Measurements from ENCODE around the gene LTBP1.

The LTBP1 gene, protein sequence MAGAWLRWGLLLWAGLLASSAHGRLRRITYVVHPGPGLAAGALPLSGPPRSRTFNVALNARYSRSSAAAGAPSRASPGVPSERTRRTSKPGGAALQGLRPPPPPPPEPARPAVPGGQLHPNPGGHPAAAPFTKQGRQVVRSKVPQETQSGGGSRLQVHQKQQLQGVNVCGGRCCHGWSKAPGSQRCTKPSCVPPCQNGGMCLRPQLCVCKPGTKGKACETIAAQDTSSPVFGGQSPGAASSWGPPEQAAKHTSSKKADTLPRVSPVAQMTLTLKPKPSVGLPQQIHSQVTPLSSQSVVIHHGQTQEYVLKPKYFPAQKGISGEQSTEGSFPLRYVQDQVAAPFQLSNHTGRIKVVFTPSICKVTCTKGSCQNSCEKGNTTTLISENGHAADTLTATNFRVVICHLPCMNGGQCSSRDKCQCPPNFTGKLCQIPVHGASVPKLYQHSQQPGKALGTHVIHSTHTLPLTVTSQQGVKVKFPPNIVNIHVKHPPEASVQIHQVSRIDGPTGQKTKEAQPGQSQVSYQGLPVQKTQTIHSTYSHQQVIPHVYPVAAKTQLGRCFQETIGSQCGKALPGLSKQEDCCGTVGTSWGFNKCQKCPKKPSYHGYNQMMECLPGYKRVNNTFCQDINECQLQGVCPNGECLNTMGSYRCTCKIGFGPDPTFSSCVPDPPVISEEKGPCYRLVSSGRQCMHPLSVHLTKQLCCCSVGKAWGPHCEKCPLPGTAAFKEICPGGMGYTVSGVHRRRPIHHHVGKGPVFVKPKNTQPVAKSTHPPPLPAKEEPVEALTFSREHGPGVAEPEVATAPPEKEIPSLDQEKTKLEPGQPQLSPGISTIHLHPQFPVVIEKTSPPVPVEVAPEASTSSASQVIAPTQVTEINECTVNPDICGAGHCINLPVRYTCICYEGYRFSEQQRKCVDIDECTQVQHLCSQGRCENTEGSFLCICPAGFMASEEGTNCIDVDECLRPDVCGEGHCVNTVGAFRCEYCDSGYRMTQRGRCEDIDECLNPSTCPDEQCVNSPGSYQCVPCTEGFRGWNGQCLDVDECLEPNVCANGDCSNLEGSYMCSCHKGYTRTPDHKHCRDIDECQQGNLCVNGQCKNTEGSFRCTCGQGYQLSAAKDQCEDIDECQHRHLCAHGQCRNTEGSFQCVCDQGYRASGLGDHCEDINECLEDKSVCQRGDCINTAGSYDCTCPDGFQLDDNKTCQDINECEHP (N-terminal part only)

DNA sequence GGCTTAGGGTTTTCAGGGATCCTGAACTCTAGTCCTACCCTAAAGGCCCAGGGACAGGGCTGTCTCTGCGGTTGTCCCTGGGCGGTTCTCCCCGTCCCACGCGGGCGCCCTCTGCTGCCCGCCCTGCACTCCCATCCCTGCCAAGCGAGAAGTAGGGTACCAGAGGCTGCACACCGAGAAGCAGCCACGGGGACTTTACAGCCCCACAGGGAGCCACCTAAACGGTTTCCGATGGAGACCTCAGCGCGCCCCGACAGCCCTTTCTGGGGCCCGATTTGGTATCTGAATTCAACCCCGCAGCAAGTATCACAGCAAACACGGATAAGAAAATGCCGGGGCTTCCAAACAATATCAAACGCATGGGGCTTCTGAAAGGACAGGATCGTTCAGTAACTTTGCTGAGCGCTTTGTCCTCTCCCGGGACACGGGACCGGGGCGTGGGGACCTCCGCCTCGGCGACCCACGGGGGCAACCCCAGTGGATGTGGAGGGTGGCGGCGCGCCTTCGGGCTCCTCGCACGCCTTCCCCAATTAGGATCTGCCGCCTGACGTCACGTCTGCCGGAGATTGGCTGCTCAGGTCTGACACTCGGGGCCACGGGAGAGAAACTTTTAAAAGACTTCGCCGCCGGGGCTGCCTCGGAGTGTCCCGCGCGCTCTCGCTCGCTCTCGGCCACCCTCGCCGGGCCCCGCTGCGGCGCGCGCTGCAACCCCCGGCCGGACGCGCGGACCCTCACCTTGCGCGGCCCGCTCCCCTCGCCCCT is at the start of gene LTBP1:
Gene LTBP1 (plus strand): TSS at position 640 of the 762 bp plus-strand sequence. CDS start 372 bp downstream, outside the sequence.
- TF ChIP-seq, protein P1, sequence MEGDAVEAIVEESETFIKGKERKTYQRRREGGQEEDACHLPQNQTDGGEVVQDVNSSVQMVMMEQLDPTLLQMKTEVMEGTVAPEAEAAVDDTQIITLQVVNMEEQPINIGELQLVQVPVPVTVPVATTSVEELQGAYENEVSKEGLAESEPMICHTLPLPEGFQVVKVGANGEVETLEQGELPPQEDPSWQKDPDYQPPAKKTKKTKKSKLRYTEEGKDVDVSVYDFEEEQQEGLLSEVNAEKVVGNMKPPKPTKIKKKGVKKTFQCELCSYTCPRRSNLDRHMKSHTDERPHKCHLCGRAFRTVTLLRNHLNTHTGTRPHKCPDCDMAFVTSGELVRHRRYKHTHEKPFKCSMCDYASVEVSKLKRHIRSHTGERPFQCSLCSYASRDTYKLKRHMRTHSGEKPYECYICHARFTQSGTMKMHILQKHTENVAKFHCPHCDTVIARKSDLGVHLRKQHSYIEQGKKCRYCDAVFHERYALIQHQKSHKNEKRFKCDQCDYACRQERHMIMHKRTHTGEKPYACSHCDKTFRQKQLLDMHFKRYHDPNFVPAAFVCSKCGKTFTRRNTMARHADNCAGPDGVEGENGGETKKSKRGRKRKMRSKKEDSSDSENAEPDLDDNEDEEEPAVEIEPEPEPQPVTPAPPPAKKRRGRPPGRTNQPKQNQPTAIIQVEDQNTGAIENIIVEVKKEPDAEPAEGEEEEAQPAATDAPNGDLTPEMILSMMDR (IDR thresholded peaks at IDR 0.05; ENCODE audit: low read depth, low read length), result peak; percentile 93
- in situ Hi-C loops (cut with HindIII; ENCODE audit: low sequenced_read_pairs), result no loop called here
- peak; percentile 77 for DNase-seq (ENCODE audit: low read depth, low spot score)
- peak within 1 kb of the TSS; percentile 70 for H3K4me3 ChIP-seq (ENCODE audit: low read depth, low read length)

DNA sequence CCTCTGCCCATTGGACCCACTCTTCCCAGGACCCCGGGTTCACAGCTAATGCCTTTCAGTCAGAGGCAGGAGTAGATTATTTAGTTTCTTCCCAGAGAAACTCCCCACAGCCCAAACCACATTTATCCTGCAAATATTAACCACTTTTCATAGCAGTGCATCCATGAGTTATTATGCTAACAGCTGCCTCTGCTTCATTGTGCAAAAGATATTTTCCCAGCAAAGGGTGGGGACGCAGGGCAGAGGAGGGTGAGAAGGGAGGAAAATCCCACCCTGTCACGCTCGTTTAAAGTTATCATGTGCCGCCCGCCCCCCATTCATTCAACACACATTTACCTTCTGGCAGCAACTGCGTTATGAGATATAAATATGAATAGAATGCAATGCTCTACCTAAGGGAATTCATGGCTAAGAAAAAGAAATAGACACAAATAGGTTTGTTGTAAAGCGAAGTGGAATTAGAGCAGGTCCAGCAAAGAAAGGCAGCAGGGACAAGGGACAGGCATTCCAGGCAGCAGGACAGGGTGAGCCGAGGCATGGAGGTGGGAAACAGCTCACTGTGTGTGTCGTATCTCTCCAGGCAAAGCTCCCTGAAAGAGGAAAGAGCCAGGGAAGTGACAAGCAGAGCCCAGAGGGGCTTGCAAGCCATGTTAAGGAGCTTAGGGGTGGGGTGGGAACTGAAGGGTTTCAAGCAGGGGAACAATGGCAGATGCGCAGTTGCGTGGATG is 46.3 kb upstream of the LTBP1 start:
- no peak overlapping the region for H3K4me3 ChIP-seq (ENCODE audit: low read depth, low read length)
- DNase-seq (ENCODE audit: low read depth, low spot score), result no peak
- TF ChIP-seq, protein P1 (IDR thresholded peaks at IDR 0.05; ENCODE audit: low read depth, low read length), result no peak
- in situ Hi-C loops (cut with HindIII; ENCODE audit: low sequenced_read_pairs), result no loop called here

DNA sequence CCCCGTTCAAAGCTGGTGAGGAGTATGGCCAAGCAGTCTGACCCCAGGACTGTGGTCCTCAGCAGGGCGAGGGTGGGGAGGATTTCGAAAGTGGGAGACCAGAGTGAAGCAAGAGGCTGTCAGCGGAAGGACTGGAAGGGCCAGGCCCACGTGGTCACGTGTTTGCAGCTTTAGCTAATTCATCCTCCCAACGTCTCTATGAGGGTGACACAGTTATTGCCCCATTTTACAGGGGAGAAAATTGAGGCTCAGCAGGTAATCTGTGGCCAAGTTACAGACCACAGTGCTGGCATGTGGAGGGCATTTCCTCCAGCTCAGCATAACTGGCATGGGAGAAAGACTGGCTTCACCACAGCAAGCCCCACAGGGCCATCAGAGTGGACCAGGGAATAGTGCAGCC is 45.4 kb upstream of the LTBP1 start:
- in situ Hi-C loops (cut with HindIII; ENCODE audit: low sequenced_read_pairs), result no loop called here
- H3K4me3 ChIP-seq (ENCODE audit: low read depth, low read length), result no peak overlapping the region
- TF ChIP-seq, protein P1 (IDR thresholded peaks at IDR 0.05; ENCODE audit: low read depth, low read length), result no peak

DNA sequence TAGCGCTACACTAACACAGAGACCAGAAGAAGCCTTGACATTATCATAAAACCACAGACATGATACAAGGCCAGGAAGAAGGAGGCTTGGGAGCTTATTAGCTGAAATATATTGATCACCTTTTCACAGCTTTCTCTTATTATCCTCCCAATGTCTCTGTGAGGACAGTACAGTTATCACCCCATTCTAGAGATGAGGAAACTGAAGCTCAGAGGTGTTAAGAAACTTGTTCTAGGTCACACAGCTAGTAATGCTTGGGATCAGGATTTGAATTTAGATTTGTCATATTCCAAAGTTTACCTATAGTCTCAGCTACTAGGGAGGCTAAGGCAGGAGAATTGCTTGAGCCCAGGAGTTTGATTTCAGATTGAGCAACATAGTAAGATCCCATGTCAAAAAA is 44.6 kb upstream of the LTBP1 start:
- in situ Hi-C loops (cut with HindIII; ENCODE audit: low sequenced_read_pairs), result no loop called here
- TF ChIP-seq, protein P1 (IDR thresholded peaks at IDR 0.05; ENCODE audit: low read depth, low read length), result no peak
- no peak overlapping the region for H3K4me3 ChIP-seq (ENCODE audit: low read depth, low read length)
- DNase-seq (ENCODE audit: low read depth, low spot score), result no peak

More for the DNA sequence above, 45.4 kb upstream of the LTBP1 start:
- no peak for DNase-seq (ENCODE audit: low read depth, low spot score)

DNA sequence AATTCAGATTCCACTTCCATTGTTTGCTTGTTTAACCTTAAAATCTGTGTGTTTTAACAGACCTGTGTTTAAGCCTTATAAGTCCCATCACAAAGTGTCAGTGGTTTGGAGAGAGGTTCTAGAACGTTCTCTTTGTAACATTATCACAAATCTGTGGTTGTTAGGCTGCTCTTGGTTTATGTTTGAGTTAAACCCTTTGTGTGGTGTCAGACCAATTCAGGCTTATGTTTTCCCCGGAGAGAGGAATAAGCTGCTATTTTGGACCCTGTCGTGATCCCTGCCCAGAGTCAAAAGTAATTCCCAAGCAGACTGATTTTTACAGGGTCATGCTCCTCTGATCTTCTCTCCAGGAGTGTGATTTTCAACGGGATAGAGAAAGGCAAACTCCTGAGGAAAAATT is 43.8 kb upstream of the LTBP1 start:
- in situ Hi-C loops (cut with HindIII; ENCODE audit: low sequenced_read_pairs), result no loop called here
- no peak for DNase-seq (ENCODE audit: low read depth, low spot score)
- no peak overlapping the region for H3K4me3 ChIP-seq (ENCODE audit: low read depth, low read length)
- TF ChIP-seq, protein P1 (IDR thresholded peaks at IDR 0.05; ENCODE audit: low read depth, low read length), result no peak

All from astrocyte of the spinal cord (primary cell).